GM21825 (cell line): ENCODE results near the gene PTPRD.

Experiments used
- ATAC-seq: cut with Tn5 transposase; IDR thresholded peaks from one replicate; pipeline ENCODE4 v1.9.1; 2021; ENCODE audit warnings: mild to moderate bottlenecking, moderate library complexity; ENCODE audit not compliant: unreplicated experiment

PTPRD gene

GRCh38 chr9:8494571-8494970, 2118.2 kb downstream of the PTPRD start:
- ATAC-seq, result no peak

GRCh38 chr9:8492679-8493078, 2120.1 kb downstream of the PTPRD start:
- ATAC-seq, result no peak

GRCh38 chr9:8492024-8492423, 2120.8 kb downstream of the PTPRD start:
- ATAC-seq, result no peak

- ATAC-seq, result no peak
Measured at GRCh38 chr9:8491563-8491962, 2121.2 kb downstream of the PTPRD start.

GRCh38 chr9:8489835-8490234, 2123.0 kb downstream of the PTPRD start:
- no peak for ATAC-seq

GRCh38 chr9:8486095-8486494, 2126.7 kb downstream of the PTPRD start:
- no peak for ATAC-seq

- ATAC-seq, result no peak
Measured at GRCh38 chr9:8484597-8485191, 2128.1 kb downstream of the PTPRD start.

- ATAC-seq, result no peak
Measured at GRCh38 chr9:8477450-8477849, 2135.4 kb downstream of the PTPRD start.

- ATAC-seq, result no peak
Measured at GRCh38 chr9:8474937-8475336, 2137.9 kb downstream of the PTPRD start.

GRCh38 chr9:8473244-8474020, 2139.4 kb downstream of the PTPRD start:
- no peak for ATAC-seq

- ATAC-seq, result no peak
Measured at GRCh38 chr9:8468045-8468637, 2144.7 kb downstream of the PTPRD start.

GRCh38 chr9:8457816-8458215, 2155.0 kb downstream of the PTPRD start:
- ATAC-seq, result no peak

- no peak for ATAC-seq
Measured at GRCh38 chr9:8457055-8457454, 2155.7 kb downstream of the PTPRD start.

GRCh38 chr9:8456344-8456743, 2156.5 kb downstream of the PTPRD start:
- ATAC-seq, result no peak

GRCh38 chr9:8450810-8451545, 2161.8 kb downstream of the PTPRD start:
- ATAC-seq, result no peak

- ATAC-seq, result no peak
Measured at GRCh38 chr9:8448226-8448625, 2164.6 kb downstream of the PTPRD start.

- ATAC-seq, result no peak
Measured at GRCh38 chr9:8447601-8448000, 2165.2 kb downstream of the PTPRD start.

GRCh38 chr9:8437876-8438275, 2174.9 kb downstream of the PTPRD start:
- ATAC-seq, result no peak

GRCh38 chr9:8437259-8437658, 2175.5 kb downstream of the PTPRD start:
- ATAC-seq, result no peak

- no peak for ATAC-seq
Measured at GRCh38 chr9:8436786-8437185, 2176.0 kb downstream of the PTPRD start.

- no peak for ATAC-seq
Measured at GRCh38 chr9:8434621-8435020, 2178.2 kb downstream of the PTPRD start.

GRCh38 chr9:8432224-8432623, 2180.6 kb downstream of the PTPRD start:
- ATAC-seq, result no peak
